HEK293 (cell line): Measurements from ENCODE around the gene EGR1.

Source experiments
- CTCF ChIA-PET: fragments of 350-600 bp; formaldehyde crosslinking; extraction: SDS; loops from one replicate; lab custom pipeline; 2021; ENCODE audit warnings: antibody characterized with exemption; lab: Yijun Ruan, JAX
- POLR2A ChIA-PET: fragments of 300-600 bp; formaldehyde crosslinking; extraction: SDS; loops from one replicate; lab custom pipeline; 2020; ENCODE audit warnings: antibody characterized with exemption, inconsistent platforms; lab: Yijun Ruan, JAX
- H3K27ac ChIP-seq: fragments of 200-500 bp; sonication (Bioruptor generic); 2 replicates; pipeline ENCODE4 v1.5.1; 2014; ENCODE audit warnings: low read depth, low read length, control low read depth, inconsistent platforms; ENCODE audit errors: extremely low read depth
- H3K36me3 ChIP-seq, 2 experiments: fragments of 200-500 bp in 1 of 2; sonication (Bioruptor generic) in 1 of 2; 1 replicate in 1 of 2; 2 replicates in 1 of 2; pipeline ENCODE4 v1.5.1; 2014 to 2017; ENCODE audit warnings: inconsistent platforms in 2 of 2, low read length in 2 of 2; ENCODE audit not compliant: control insufficient read depth in 2 of 2, insufficient read depth in 1 of 2
- H3K4me1 ChIP-seq: fragments of 200-500 bp; sonication (Bioruptor generic); 2 replicates; pipeline ENCODE4 v1.5.1; 2014; ENCODE audit warnings: mild to moderate bottlenecking, low read length, inconsistent platforms; ENCODE audit not compliant: control insufficient read depth, insufficient read depth
- H3K4me3 ChIP-seq: 2 replicates; pipeline ENCODE4 v1.5.1; 2011; ENCODE audit warnings: low read depth, mild to moderate bottlenecking, control low read depth, low read length, moderate library complexity
- H3K9me3 ChIP-seq: fragments of 200-500 bp; sonication (Bioruptor generic); 2 replicates; pipeline ENCODE4 v1.5.1; 2014; ENCODE audit warnings: low read depth, low read length, inconsistent platforms; ENCODE audit not compliant: control insufficient read depth, insufficient read depth
- ATF2 ChIP-seq: fragments of 450-650 bp; formaldehyde crosslinking; IDR thresholded peaks from 2 replicates; pipeline ENCODE4 v1.5.1; 2016; ENCODE audit warnings: missing biosample characterization, missing genetic modification characterization, low read depth
- GLIS2 ChIP-seq: fragments of 450-650 bp; formaldehyde crosslinking; IDR thresholded peaks from 2 replicates; pipeline ENCODE4 v1.5.1; 2016; ENCODE audit warnings: missing biosample characterization, missing genetic modification characterization
- IKZF3 ChIP-seq: fragments of 450-650 bp; IDR thresholded peaks from 2 replicates; pipeline ENCODE4 v1.5.0; 2018; ENCODE audit warnings: missing biosample characterization, mild to moderate bottlenecking, missing genetic modification characterization, moderate library complexity
- KLF9 ChIP-seq: fragments of 450-650 bp; formaldehyde crosslinking; IDR thresholded peaks from 2 replicates; pipeline ENCODE4 v1.5.1; 2016; ENCODE audit warnings: missing biosample characterization, missing genetic modification characterization, low read depth
- PRDM10 ChIP-seq: fragments of 450-650 bp; formaldehyde crosslinking; IDR thresholded peaks from 2 replicates; pipeline ENCODE4 v1.5.1; 2016; ENCODE audit warnings: missing biosample characterization, missing genetic modification characterization
- ZBTB1 ChIP-seq: fragments of 450-650 bp; formaldehyde crosslinking; IDR thresholded peaks from 2 replicates; pipeline ENCODE4 v1.5.1; 2016; ENCODE audit warnings: missing biosample characterization, missing genetic modification characterization
- ZBTB20 ChIP-seq: fragments of 450-650 bp; formaldehyde crosslinking; IDR thresholded peaks from 2 replicates; pipeline ENCODE4 v1.5.1; 2016; ENCODE audit warnings: missing biosample characterization, missing genetic modification characterization
- ZBTB48 ChIP-seq: fragments of 450-650 bp; formaldehyde crosslinking; IDR thresholded peaks from 2 replicates; pipeline ENCODE4 v1.5.1; 2016; ENCODE audit warnings: missing biosample characterization, missing genetic modification characterization
- ZEB2 ChIP-seq: fragments of 450-650 bp; formaldehyde crosslinking; IDR thresholded peaks from 2 replicates; pipeline ENCODE4 v1.5.1; 2016; ENCODE audit warnings: missing biosample characterization, missing genetic modification characterization
- ZFP41 ChIP-seq: fragments of 450-650 bp; formaldehyde crosslinking; IDR thresholded peaks from 2 replicates; pipeline ENCODE4 v1.5.1; 2016; ENCODE audit warnings: missing biosample characterization, missing genetic modification characterization, borderline replicate concordance
- ZNF10 ChIP-seq: fragments of 450-650 bp; formaldehyde crosslinking; IDR thresholded peaks from 2 replicates; pipeline ENCODE4 v1.5.1; 2017; ENCODE audit warnings: missing biosample characterization, missing genetic modification characterization
- ZNF146 ChIP-seq: fragments of 450-650 bp; formaldehyde crosslinking; IDR thresholded peaks from 2 replicates; pipeline ENCODE4 v1.5.1; 2016; ENCODE audit warnings: missing biosample characterization, missing genetic modification characterization
- ZNF175 ChIP-seq: fragments of 450-650 bp; formaldehyde crosslinking; IDR thresholded peaks from 2 replicates; pipeline ENCODE4 v1.5.1; 2016; ENCODE audit warnings: missing biosample characterization, missing genetic modification characterization
- ZNF26 ChIP-seq: fragments of 450-650 bp; formaldehyde crosslinking; IDR thresholded peaks from 2 replicates; pipeline ENCODE4 v1.5.1; 2016; ENCODE audit warnings: missing biosample characterization, missing genetic modification characterization
- ZNF362 ChIP-seq: fragments of 450-650 bp; formaldehyde crosslinking; IDR thresholded peaks from 2 replicates; pipeline ENCODE4 v1.5.1; 2016; ENCODE audit warnings: missing biosample characterization, missing genetic modification characterization
- ZNF596 ChIP-seq: fragments of 450-650 bp; IDR thresholded peaks from 2 replicates; pipeline ENCODE4 v1.5.0; 2018; ENCODE audit warnings: missing biosample characterization, mild to moderate bottlenecking, missing genetic modification characterization, moderate library complexity
- ZNF624 ChIP-seq: fragments of 450-650 bp; formaldehyde crosslinking; IDR thresholded peaks from 2 replicates; pipeline ENCODE4 v1.5.1; 2017; ENCODE audit warnings: missing biosample characterization, missing genetic modification characterization
- ZNF704 ChIP-seq: fragments of 450-650 bp; formaldehyde crosslinking; IDR thresholded peaks from 2 replicates; pipeline ENCODE4 v1.5.1; 2016; ENCODE audit warnings: missing biosample characterization, missing genetic modification characterization
- ZSCAN16 ChIP-seq: fragments of 450-650 bp; formaldehyde crosslinking; IDR thresholded peaks from 2 replicates; pipeline ENCODE4 v1.5.1; 2016; ENCODE audit warnings: missing biosample characterization, missing genetic modification characterization
- ZSCAN23 ChIP-seq: fragments of 450-650 bp; formaldehyde crosslinking; IDR thresholded peaks from 2 replicates; pipeline ENCODE4 v1.5.1; 2016; ENCODE audit warnings: missing biosample characterization, missing genetic modification characterization
- ZSCAN30 ChIP-seq: fragments of 450-650 bp; IDR thresholded peaks from 2 replicates; pipeline ENCODE4 v1.5.1; 2018; ENCODE audit warnings: missing biosample characterization, mild to moderate bottlenecking, missing genetic modification characterization, moderate library complexity

EGR1 gene

GRCh38 chr5:138468133-138468965, 3.1 kb downstream of the EGR1 start:
- ChIA-PET CTCF (interaction anchor here (0.7 kb wide), 1 partner anchor 19 kb away, joined by 3 read pairs; no protein-coding TSS in a partner anchor), POLR2A (no interaction called here)
- TF ChIP-seq PRDM10 (tag by site-specific recombination) = peak; percentile 39; the same call in 1 of the 2 replicates
- 0 out of 2 replicates have a peak, but pooled peaks have one; percentile 41 for TF ChIP-seq ZNF362 (tag by site-specific recombination)
- no peak for TF ChIP-seq ZBTB48
- peaks cover 0 to 8% of the 10 kb centered on the region in 2 experiments; a peak in 1 of 3 replicates for H3K36me3 ChIP-seq
- H3K27ac ChIP-seq = no peak overlapping the region
- peaks cover 2% of the 10 kb centered on the region; the same call in 1 of the 2 replicates for H3K4me1 ChIP-seq
- H3K9me3 ChIP-seq = no peaks in the 10 kb centered on the region
- H3K4me3 ChIP-seq = peak overlapping the region; percentile 88

GRCh38 chr5:138468966-138469539, 3.8 kb downstream of the EGR1 start:
- H3K36me3 ChIP-seq = peaks cover 0 to 8% of the 10 kb centered on the region in 2 experiments; a peak in 1 of 3 replicates
- CTCF ChIA-PET = interaction anchor here (0.6 kb wide), 1 partner anchor 35 kb away, joined by 3 read pairs; no protein-coding TSS in a partner anchor
- TF ChIP-seq ZSCAN16 (tag by site-specific recombination) (no peak), ZNF10 (tag by site-specific recombination) (no peak), ZNF175 (no peak), ZSCAN23 (no peak), ZNF146 (tag by site-specific recombination) (no peak), KLF9 (tag by site-specific recombination) (no peak), ZBTB20 (tag by site-specific recombination) (no peak), GLIS2 (tag by site-specific recombination) (no peak), IKZF3 (no peak), ZNF596 (tag by site-specific recombination) (no peak), ZNF624 (tag by site-specific recombination) (no peak), ZNF704 (tag by site-specific recombination) (no peak), ZEB2 (no peak), ZBTB1 (no peak), ATF2 (tag by site-specific recombination) (no peak), ZFP41 (no peak), ZSCAN30 (tag by site-specific recombination) (no peak), ZNF26 (tag by site-specific recombination) (no peak)
- TF ChIP-seq, all 188 proteins: peak for 0
- Histone ChIP-seq H3K9me3 (no peaks in the 10 kb centered on the region), H3K4me3 (no peak overlapping the region), H3K4me1 (no peaks in the 10 kb centered on the region), H3K27ac (no peak overlapping the region)
- POLR2A ChIA-PET = no interaction called here
